Gastrocnemius medialis (tissue), 4 donors: Measurements from ENCODE around the gene PIK3CD. TPM values are rescaled to one million over a fixed set of nuclear protein-coding genes. Genes with fewer than 3 reads are reported as not detected.
"Not testable (repeated sequence)": the region's sequence is repeated elsewhere in the genome, so short reads cannot be mapped to it uniquely, and the experiment has no call there.

Experiments
- ATAC-seq, 2 donors: fragments of 150-250 bp; one replicate each; pipeline ENCODE4 v1.9.1; 2016
- DNase-seq, 2 donors: peaks; one replicate each; pipeline ENCODE4 v3.0.0-alpha.2; 2019
- H3K27ac ChIP-seq, 4 donors: fragments of 200-600 bp; sonication (generic); 1 replicate in 1 of 4; 2 replicates in 3 of 4; pipeline ENCODE4 v1.5.1; 2016 to 2018; ENCODE audit warnings: mild to moderate bottlenecking in 2 of 4, moderate library complexity in 1 of 4
- H3K27me3 ChIP-seq, 3 donors: fragments of 200-600 bp; sonication (generic) in 2 of 3; 1 replicate in 1 of 3; 2 replicates in 2 of 3; pipeline versions ENCODE4 v1.5.1 to v1.6.0; 2016 to 2019; ENCODE audit warnings: mild to moderate bottlenecking in 1 of 3, moderate library complexity in 1 of 3
- H3K36me3 ChIP-seq, 2 donors: fragments of 200-600 bp; sonication (generic) in 1 of 2; one replicate each; pipeline ENCODE4 v1.5.1; 2017 to 2018
- H3K4me1 ChIP-seq, 2 donors: fragments of 200-600 bp; sonication (generic) in 1 of 2; one replicate each; pipeline ENCODE4 v1.5.1; 2016 to 2017; ENCODE audit warnings: mild to moderate bottlenecking in 2 of 2
- H3K4me3 ChIP-seq, 4 donors: fragments of 200-600 bp; sonication (generic) in 3 of 4; 1 replicate in 1 of 4; 2 replicates in 3 of 4; pipeline ENCODE4 v1.5.1; 2016 to 2019; ENCODE audit warnings: mild to moderate bottlenecking in 2 of 4
- H3K9me3 ChIP-seq, 3 donors: fragments of 200-600 bp; sonication (generic) in 2 of 3; 1 replicate in 1 of 3; 2 replicates in 2 of 3; pipeline ENCODE4 v1.5.1; 2016 to 2019
- CTCF ChIP-seq, 5 experiments: fragments of 450-650 bp in 3 of 5; fragments of 200-600 bp in 2 of 5; sonication (generic) in 2 of 5; IDR thresholded peaks in 4 of 5; conservative IDR thresholded peaks in 1 of 5; 1 replicate in 4 of 5; 2 replicates in 1 of 5; pipeline ENCODE4 v1.5.1; 2016 to 2019; ENCODE audit warnings: antibody characterized with exemption in 5 of 5, mild to moderate bottlenecking in 3 of 5, moderate library complexity in 3 of 5
- POLR2A ChIP-seq, 2 donors: fragments of 450-650 bp; IDR thresholded peaks; one replicate each; pipeline ENCODE4 v1.6.1; 2017; ENCODE audit warnings: antibody characterized with exemption in 2 of 2, mild to moderate bottlenecking in 2 of 2, moderate library complexity in 2 of 2
- in situ Hi-C, 4 donors: fragments of 200-750 bp; cut with MboI; loops; one replicate each; pipeline versions ENCODE4 v1.15.0 to v1.8.0; 2017; ENCODE audit warnings: low sequenced_read_pairs in 4 of 4
- intact Hi-C: fragments of 100-400 bp; cut with DNase I; formaldehyde crosslinking; loops from one replicate; pipeline ENCODE4 v1.15.1; 2023; ENCODE audit warnings: low total_unique reads
- total RNA-seq, 4 donors: library from RNA; depleted of rRNA; stranded (reverse); fragments of >200 nt; gene quantifications; one replicate each; pipeline versions ENCODE4 v1.1.0 to v1.2.3, GENCODE V29; 2016

Gene PIK3CD
- total RNA-seq, 4 donors from 2014 or later, result 0.66 to 2.3 (median 1.3) TPM

- Histone ChIP-seq H3K4me1 (no peaks in the 10 kb centered on the region), H3K9me3 (no peaks in the 10 kb centered on the region), H3K27ac (no peak overlapping the region), H3K4me3 (no peak overlapping the region), H3K36me3 (no peaks in the 10 kb centered on the region), H3K27me3 (no peaks in the 10 kb centered on the region)
- ATAC-seq (no peak), DNase-seq (no peak)
- intact Hi-C loops, result no loop called here
- TF ChIP-seq POLR2A (IDR thresholded peaks at IDR 0.05) (no peak), CTCF (IDR thresholded peaks at IDR 0.05 in 4 of 5, conservative IDR thresholded peaks at IDR 0.05 in 1 of 5) (no peak)
- in situ Hi-C loops, result no loop called here
Observed at GRCh38 chr1:9711466-9712020, 60.0 kb downstream of the PIK3CD start.

- H3K36me3 ChIP-seq, ATAC-seq, intact Hi-C loops, H3K9me3 ChIP-seq, H3K4me1 ChIP-seq, DNase-seq, H3K4me3 ChIP-seq, H3K27me3 ChIP-seq, in situ Hi-C loops, H3K27ac ChIP-seq: not testable (repeated sequence)
Observed at GRCh38 chr1:9712767-9713166, 61.2 kb downstream of the PIK3CD start.

- no peaks in the 10 kb centered on the region for H3K36me3 ChIP-seq
- in situ Hi-C loops (no loop called here), intact Hi-C loops (no loop called here)
- ATAC-seq (no peak), DNase-seq (no peak)
- TF ChIP-seq CTCF (IDR thresholded peaks at IDR 0.05 in 4 of 5, conservative IDR thresholded peaks at IDR 0.05 in 1 of 5) (no peak), POLR2A (IDR thresholded peaks at IDR 0.05) (no peak)
- H3K4me1 ChIP-seq, result peaks cover 0 to 1% of the 10 kb centered on the region in 2 donors
- H3K27me3 ChIP-seq, result no peaks in the 10 kb centered on the region
- no peak overlapping the region for H3K4me3 ChIP-seq
- H3K27ac ChIP-seq, result no peak overlapping the region
- H3K9me3 ChIP-seq, result no peaks in the 10 kb centered on the region
Observed at GRCh38 chr1:9714257-9714718, 62.8 kb downstream of the PIK3CD start.

GRCh38 chr1:9715536-9716226 is 64.2 kb downstream of the PIK3CD start:
- intact Hi-C loops, result no loop called here
- no peaks in the 10 kb centered on the region for H3K27me3 ChIP-seq
- no peaks in the 10 kb centered on the region for H3K36me3 ChIP-seq
- H3K4me3 ChIP-seq, result no peak overlapping the region
- H3K9me3 ChIP-seq, result no peaks in the 10 kb centered on the region
- in situ Hi-C loops, result no loop called here
- H3K4me1 ChIP-seq, result peaks cover 0 to 4% of the 10 kb centered on the region in 2 donors
- no peak overlapping the region for H3K27ac ChIP-seq
- no peak for DNase-seq
- TF ChIP-seq POLR2A (IDR thresholded peaks at IDR 0.05) (no peak), CTCF (IDR thresholded peaks at IDR 0.05 in 4 of 5, conservative IDR thresholded peaks at IDR 0.05 in 1 of 5) (no peak)
- ATAC-seq, result no peak

GRCh38 chr1:9716404-9717192 is 65.1 kb downstream of the PIK3CD start:
- no peak overlapping the region for H3K4me3 ChIP-seq
- H3K27ac ChIP-seq, result no peak overlapping the region
- no peaks in the 10 kb centered on the region for H3K9me3 ChIP-seq
- intact Hi-C loops, result no loop called here
- no peaks in the 10 kb centered on the region for H3K27me3 ChIP-seq
- H3K36me3 ChIP-seq, result no peaks in the 10 kb centered on the region
- in situ Hi-C loops, result no loop called here
- H3K4me1 ChIP-seq, result peaks cover 0 to 4% of the 10 kb centered on the region in 2 donors
- ATAC-seq (no peak), DNase-seq (no peak)
- TF ChIP-seq CTCF (IDR thresholded peaks at IDR 0.05 in 4 of 5, conservative IDR thresholded peaks at IDR 0.05 in 1 of 5) (no peak), POLR2A (IDR thresholded peaks at IDR 0.05) (no peak)
